NCI-H345 treated with DMSO at 0.1 percent for 48 hours (cell line): ENCODE data around the gene INO80C.
A peak's percentile ranks its signal among the peaks of the same experiment; 100 is the strongest.
"Not testable (repeated sequence)": the region's sequence is repeated elsewhere in the genome, so short reads cannot be mapped to it uniquely, and the experiment has no call there.

ENCODE experiments used
- DNase-seq: peaks from one replicate; lab custom pipeline; 2025; ENCODE audit not compliant: unreplicated experiment; lab: John Stamatoyannopoulos, UW

The INO80C gene

DNA sequence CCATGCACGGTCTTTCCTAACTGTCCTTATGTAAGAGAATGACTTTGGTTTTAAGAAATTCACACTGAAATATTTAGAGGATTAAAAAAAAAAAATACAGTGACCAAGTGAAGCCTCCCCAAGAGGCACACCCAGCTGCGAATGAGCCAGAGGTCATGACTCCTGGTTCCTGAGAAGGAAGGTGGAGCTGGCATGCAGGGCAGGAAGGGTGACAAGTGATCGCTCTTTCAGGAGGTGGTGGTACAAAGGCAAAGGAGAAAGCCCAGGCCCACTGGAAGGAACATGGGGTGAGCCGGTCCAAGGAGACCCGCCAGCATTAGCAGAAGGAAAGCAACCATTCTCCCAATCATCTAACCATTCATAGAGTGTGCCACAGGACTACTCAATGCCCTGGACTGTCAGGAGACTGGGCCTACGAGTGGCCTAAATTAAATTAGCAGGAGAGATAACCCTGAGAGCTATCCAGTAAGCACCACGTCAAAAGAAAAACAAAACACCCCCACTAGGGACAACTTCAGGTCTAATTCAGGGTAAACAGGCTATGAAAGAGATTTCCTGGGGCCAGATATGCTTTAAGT is 7.8 kb downstream of the INO80C start:
- no peak for DNase-seq

DNA sequence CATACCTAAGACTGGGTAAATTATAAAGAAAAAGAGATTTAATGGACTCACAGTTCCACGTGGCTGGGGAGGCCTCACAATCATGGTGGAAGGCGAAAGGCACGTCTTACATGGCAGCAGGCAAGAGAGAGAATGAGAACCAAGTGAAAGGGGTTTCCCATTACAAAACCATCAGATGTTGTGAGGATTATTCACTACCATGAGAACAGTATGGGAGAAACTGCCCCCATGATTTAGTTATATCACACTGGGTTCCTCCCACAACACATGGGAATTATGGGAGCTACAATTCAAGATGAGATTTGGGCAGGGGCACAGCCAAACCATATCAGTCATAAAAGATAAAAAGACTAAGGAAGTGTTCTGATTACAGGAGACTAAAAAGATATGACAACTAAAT is 8.5 kb downstream of the INO80C start:
- DNase-seq = not testable (repeated sequence)

DNA sequence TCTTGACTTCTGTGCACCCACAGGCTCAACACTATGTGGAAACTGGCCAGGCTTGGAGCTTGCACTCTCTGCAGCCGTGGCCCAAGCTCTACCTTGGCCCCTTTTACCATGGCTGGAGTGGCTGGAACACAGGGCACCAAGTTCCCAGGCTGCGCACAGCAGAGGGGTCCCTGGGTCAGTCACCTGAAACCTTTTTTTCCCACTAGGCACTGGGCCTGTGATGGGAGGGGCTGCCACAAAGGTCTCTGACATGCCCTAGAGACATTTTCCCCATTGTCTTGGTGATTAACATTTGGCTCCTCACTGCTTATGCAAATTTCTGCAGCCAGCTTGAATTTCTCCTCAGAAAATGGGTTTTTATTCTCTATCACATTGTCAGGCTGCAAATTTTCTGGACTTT is 9.4 kb downstream of the INO80C start:
- not testable (repeated sequence) for DNase-seq

DNA sequence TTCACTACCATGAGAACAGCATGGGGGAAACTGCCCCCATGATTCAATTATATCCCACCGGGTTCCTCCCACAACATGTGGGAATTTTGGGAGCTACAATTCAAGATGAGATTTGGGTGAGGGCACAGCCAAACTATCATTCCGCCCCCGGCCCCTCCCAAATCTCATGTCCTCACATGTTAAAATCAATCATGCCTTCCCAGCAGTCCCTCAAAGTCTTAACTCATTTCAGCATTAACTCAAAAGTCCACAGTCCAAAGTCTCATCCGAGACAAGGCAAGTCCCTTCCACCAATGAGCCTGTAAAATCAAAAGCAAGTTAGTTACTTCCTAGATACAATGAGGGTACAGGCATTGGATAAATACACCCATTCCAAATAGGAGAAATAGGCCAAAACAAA is 10.2 kb downstream of the INO80C start:
- not testable (repeated sequence) for DNase-seq

DNA sequence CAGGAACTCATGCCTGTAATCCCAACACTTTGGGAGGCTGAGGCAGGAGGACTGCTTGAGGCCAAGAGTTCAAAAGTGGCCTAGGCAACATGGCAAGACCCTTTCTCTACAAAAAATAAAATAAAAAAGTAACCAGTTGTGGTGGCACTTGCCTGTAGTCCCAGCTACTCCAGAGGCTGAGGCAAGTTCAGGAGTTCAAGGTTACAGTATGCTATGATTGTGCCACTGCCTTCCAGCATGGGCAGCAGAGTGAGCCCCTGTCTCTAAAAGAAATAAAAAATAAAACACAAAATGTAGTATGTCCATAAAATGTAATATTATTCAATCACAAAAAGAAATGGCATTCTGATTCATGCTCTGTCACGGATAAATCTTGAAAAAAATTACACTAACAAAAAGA is 11.9 kb downstream of the INO80C start:
- no peak for DNase-seq

DNA sequence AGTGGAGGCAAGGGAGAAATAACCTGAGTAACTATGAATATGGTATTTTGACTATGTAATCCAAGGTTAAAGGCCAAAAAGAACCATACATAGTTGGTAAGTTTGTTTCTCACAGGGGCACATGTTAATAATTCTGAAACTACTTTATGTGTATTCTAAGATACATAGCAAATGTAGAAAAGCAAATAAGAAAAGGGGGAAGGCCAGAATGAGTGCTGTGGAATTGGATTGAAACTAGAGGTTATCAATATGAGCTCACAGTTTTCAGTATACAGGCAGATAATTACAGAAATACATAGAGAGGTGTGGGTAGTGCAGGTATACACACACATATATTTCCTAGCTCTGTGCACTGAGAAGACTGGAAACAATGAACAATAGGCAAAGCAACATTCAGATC is 13.7 kb downstream of the INO80C start:
- DNase-seq = no peak

DNA sequence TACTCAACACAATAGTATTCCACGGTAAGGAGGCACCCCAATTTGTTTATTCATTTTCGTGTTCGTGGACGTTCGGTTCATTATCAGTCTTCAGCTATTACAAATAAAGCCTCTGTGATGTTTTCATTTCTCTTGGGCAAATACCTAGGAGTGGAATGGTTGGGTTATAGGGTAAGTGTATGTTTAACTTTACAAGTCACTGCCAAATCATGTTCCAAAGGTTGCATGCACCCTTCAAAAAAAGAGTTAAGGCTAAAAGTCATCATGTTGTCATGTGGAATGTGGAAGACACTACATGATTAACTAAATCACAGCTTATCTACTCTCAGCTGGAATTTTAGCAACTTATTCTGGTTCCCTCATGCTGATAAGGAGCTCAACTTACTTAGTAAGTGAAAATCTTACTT is 15.8 kb downstream of the INO80C start:
- no peak for DNase-seq

DNA sequence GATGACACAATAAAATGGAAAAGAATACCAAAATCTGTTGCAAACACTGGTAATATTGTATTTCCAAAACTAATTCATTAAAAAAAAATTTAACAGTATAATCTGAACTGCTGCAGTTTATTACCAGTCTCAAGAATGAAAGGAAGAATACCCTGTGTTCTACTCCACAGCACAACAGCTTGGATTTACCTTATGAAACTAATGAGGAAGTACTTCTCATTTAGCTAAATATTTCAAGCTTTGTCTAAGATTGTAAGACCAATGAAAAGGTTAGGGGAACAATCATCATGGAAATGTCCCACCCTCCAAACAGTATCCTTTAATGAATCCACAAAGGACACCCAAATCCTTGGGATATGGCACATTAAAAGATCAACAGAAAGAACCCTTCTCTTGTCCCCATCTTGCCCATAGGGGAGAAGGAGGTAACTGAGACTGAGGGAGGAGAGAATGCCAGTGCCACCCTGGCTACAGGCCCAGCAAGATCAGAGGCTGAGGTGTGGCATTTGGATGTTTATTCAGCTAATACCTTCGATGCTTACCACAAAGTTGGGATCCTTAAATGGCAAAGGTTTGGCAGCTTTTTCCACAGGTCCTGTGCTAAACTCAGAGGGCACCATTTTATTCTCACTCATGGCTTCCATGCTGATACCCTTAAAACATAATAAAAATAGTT is 17.7 kb downstream of the INO80C start:
- no peak for DNase-seq

DNA sequence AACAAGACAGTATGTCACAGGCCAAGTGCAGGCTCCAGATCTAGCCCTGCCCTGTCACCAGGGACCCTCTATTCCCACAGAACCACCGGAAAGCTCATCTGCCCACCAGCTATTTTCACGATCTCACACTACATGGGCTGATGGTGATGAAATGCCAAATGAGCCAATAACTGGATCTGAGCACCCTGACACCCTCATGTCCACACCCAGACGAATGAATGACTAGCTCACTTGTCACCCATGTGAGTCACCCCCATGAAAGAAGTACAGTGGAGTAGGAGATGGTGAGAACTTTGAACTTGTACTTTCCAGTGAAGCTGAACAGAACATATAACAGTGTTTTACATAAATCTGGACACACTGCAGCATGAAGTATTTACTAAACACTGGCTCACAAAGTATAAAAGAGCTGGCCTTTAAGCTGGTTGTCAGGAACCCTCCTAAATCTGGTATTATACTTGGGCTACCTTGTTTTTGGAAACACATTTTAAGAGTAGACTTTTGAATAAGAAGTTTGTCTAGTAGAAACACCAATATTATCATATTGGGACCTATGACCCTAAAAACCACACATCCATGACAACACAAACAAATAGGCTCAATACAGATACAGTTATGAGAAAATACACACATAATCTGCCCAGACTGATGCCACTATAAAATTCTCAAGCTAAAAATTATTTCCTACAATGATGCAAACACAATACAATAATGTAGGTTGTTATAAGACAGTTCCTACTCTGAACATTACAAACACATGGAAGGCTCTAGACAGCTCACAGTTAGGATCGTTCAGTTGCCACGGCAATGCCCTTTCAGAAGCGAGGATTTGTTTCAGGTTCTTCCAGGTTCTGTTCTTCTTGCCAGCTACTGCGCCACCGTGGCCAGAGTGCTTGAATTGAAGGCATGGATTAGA is 19.0 kb downstream of the INO80C start:
- DNase-seq = no peak

DNA sequence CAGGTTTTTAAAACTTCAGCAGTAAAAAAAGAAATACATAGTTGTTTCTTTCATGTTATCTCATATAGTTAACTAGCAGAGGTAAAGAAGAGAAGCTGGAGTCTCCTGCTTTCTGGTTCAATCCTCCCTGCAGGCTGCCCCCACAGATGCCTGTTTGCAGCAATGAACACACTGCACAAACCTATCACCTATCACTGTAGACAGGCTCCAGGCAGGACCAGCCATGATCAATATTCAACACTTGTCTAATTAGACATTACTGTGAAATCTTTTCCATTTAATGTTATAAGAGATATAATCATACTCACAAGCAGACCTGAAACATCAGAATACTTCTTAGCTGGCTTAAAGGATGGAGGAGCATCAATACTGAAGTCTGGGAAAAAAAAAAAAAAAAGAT is 19.8 kb downstream of the INO80C start:
- no peak for DNase-seq

DNA sequence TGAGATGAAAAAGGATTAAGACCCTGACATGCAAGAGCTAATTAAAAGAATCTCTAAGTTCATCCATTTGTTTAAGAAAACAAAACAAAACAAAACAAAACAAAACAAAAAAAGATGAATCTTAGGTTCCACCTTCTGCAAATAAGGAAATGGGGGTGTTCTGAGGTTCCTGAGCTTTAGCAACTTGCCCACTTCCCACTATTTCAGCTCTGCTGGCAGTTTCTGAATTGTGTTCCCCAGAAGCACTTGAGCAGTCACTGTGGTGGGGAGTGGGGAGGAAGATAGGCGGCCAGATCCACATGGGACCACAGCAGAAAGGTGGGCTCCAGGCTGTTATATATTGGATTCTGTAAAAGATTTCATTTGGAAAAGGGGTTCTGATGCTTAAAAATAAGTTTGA is 20.3 kb downstream of the INO80C start:
- no peak for DNase-seq

DNA sequence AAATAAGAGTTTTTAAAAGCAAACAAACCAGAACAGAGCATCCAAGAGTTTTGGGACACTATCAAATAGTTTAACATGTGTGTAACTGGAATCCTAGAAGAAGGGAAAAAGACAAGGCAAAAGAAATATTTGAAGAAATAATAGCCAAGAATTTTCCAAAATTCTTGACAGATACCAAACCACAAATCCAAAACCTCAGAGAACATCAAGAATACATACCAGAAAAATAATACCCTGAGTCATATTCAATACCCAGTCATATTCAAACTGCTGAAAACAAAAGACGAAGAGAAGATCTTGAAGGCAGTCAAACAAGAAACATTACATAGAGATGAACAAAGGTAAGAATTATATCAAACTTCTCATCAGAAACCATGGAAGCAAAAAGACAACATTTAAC is 22.9 kb downstream of the INO80C start:
- DNase-seq = no peak

DNA sequence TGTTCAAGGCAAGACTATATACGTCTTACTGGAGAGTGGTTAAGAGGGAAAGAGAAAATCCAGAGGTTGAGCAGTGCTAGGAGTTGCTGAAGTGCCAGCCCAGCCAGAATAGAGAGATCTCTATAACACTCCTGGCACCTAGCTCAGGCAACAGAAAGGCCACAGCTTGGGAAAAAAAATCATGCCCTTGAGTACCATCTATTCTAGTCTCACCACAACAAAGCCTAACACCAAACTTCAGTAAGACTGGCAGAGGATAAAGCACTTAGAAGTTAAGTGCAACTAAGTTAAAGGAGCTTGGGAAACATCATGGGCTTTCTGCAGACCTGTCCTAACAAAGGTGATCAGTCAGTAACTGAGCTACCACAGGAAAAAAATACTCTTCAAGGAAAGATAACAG is 24.2 kb downstream of the INO80C start:
- no peak for DNase-seq

DNA sequence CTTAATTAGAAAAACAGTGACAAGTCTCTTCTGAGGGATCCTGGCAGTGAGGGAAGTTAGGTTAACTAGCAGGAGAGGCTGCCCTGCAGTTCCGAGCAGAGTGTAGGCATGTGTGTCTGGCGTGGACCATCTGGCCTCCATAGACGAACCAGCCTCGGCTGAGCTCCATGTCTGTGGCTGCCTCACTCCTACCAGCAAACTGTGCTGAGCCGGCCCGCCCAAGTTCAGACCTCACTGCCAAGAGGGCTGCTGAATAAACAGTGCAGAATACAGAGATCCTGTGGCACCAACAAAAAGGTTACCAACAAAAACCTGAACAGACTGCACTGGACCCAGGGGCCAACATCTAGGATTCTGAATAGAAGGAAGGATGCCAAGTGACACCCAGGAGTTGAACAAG is 27.3 kb downstream of the INO80C start:
- no peak for DNase-seq

DNA sequence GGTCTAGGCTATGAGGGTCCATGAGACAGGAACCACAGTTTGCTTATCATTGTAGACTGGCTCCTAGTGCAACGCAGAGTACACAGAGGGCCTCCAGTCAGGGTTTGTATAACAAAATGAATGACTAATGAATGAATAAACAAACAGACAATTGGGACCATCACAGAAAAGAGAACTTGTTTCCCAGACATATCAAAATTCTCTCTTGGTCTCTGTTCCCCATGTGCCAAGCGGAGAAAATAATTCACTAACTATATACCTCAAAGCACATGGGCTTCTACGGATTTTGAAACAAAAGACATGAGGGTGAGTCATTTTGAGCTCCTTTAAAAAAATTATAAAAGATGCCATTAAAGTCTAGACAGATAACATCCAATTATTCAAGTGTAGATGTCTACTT is 28.0 kb downstream of the INO80C start:
- no peak for DNase-seq

DNA sequence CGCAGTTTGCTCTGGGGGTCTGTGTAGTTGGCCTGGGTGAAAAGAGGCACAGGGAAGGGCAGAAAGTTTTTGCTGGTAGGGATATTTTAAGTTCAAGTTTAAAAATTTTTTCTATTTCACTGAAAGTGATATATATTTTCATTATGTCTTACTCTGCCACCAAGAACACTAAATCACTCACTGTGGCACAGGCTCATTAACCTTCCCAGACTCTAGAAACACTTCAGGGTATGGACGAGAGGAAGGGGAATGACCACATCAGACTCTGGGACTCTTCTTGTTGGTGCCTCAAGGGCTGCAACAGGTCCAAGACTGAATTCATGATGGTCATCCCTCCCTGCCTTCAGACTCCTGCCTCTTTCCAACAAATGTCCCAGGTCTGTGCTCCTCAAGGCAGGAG is 29.0 kb downstream of the INO80C start:
- DNase-seq = no peak

DNA sequence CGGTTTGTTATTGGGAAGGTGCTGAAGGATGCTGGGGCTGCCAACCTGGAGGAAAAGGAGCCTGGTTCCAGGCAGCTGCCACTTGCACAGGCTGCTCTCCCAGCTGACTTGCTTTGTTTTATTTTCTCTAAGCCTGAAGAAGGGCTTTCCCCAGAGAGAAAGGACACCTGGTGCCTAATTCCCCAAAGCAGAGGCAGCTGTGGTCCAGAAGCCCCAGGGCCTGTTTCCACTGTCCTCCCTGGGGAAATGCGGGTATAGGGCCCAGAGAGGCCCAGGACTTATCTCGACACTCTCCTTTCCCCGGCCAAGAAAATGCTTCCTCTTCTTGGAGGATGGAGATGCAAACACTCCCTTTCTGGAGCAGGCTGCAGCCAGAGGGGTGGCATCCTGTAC is 30.1 kb downstream of the INO80C start:
- DNase-seq = peak; percentile 70

DNA sequence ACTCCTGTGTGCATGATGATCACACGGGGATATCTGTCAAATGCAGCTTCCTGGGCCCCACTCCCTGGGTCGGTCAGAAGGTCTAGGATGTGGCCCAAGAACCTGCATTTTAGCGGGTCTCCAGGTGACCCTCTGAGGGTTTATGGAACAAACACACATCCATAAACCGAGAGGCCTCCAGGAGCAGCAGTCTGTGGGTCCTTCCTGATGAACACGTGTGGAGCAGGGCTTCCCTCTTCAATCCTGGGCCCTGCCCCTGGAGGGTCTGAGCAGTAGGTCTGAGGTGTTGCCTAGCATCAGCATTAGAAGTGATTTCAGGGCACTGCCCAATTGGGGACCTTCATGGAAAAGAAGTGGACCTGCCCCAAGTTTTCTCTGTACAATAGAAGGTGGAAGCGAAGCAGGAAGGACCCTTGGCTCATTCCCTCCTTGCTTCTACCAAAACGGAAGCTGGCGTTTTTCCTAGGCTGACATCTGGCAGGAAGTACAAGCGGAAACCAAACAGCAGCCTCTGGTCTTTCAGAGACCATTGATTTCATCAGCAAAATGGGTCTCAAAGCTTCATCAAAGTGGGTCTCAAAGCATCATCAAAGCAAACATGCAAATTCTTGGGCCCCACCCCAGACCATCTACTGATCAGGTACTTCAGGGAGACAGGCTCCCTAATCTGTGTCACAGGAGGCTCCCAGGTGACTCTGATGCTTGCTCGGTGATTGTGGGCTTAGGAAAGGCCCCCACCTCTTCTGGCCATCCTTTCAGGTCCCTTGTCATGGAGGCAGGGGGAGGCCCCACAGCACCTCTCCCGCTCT is 30.7 kb downstream of the INO80C start:
- no peak for DNase-seq

DNA sequence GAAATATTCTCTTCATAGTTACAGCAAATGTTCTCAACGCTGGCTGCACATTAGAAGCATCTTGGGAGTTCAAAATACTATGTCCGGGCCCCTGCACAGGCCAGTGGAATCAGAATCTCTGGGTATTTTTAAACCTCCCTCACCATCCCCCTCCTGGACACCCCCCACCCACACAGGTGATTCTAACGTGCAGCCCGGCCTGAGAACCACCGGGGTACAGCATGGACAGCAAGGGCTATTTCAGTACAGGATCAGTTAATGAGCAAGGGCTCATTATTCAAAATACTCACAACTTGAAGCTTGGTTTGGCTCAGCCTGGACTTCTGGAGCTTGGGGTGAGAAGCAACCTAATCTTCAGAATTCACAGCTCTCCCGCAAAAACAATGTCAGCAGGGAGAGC is 31.4 kb downstream of the INO80C start:
- DNase-seq = no peak

DNA sequence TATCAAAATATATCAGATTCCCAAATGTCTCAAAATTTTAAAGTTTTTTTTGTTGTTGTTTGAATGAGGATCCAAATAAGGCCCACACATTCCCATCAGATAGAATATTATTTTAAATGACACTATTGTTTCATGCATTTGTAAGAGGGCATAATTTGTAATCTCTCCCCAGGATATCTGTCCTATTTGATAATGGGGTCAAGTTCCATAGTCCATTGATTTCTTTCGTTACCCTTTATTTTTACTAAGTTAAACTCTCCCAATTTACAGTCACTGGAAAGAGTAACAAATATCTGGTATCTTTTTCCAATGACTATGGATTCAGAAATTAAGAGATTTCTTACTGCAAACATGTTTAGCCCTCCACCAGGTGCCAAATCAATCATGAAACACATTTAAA is 32.4 kb downstream of the INO80C start:
- no peak for DNase-seq

DNA sequence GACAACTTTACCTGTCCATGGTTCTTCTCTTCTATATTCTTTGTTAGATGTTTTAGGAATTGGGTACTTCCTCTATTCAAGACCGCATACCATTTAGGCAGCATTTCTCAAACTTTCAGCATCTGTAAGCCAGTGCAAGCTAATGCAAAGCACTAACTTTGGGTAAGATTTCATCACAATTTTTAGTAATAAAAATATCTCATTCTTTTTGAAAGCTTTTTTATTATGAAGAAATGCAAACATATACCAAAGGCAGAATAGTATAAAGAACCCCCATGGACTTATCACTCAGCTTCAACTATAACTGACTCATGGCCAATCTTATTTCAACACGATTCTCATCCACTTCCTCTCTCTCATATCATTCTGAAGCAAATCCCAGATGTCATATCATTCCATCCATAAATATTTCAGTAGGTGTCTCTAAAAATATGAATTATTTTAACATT is 32.9 kb downstream of the INO80C start:
- no peak for DNase-seq
